B cell (primary cell): ENCODE results near the gene KDM5C. TPM values are rescaled to one million over a fixed set of nuclear protein-coding genes. Genes with fewer than 3 reads are reported as not detected.

Experiments
- ATAC-seq: fragments of 200-7000 bp; cut with Tn5 transposase; one replicate; pipeline ENCODE4 v1.10.0; 2021; ENCODE audit warnings: low read depth, mild to moderate bottlenecking, moderate number of reproducible peaks, moderate library complexity
- CTCF ChIA-PET: fragments of 350-600 bp; sonication (Branson Sonifier 250); formaldehyde crosslinking; loops from one replicate; lab custom pipeline; 2021; ENCODE audit warnings: antibody characterized with exemption, inconsistent platforms; lab: Charles Lee
- POLR2A ChIA-PET: fragments of 350-600 bp; sonication (Branson Sonifier 250); formaldehyde crosslinking; loops from one replicate; lab custom pipeline; 2021; ENCODE audit warnings: antibody characterized with exemption; lab: Charles Lee
- DNase-seq: peaks from one replicate; pipeline ENCODE4 v3.0.0; 2013
- H2AFZ ChIP-seq: 2 replicates; pipeline ENCODE4 v1.6.1; 2012; ENCODE audit warnings: mild to moderate bottlenecking, low read depth, low read length; ENCODE audit not compliant: insufficient read depth, poor library complexity, severe bottlenecking
- H3K27ac ChIP-seq, 2 donors: 1 replicate in 1 of 2; 2 replicates in 1 of 2; pipeline ENCODE4 v1.5.1; 2012 to 2013; ENCODE audit warnings: low read length in 2 of 2, mild to moderate bottlenecking in 2 of 2, moderate library complexity in 1 of 2
- H3K27me3 ChIP-seq, 4 experiments: fragments of 200-600 bp in 1 of 4; sonication (generic) in 1 of 4; replicated peaks in 1 of 4; 1 replicate in 2 of 4; 2 replicates in 2 of 4; pipeline versions ENCODE4 v1.6.1 to v1.7.0; 2013 to 2016; ENCODE audit warnings: low read length in 3 of 4, mild to moderate bottlenecking in 2 of 4, mixed read lengths in 1 of 4, moderate library complexity in 1 of 4; ENCODE audit not compliant: insufficient read depth in 4 of 4, control insufficient read depth in 3 of 4; ENCODE audit errors: control extremely low read depth in 1 of 4
- H3K36me3 ChIP-seq, 2 experiments: replicated peaks in 1 of 2; 1 replicate in 1 of 2; 2 replicates in 1 of 2; pipeline versions ENCODE4 v1.6.1 to v1.7.1; 2013; ENCODE audit warnings: low read length in 1 of 2; ENCODE audit not compliant: insufficient read depth in 2 of 2, control insufficient read depth in 1 of 2; ENCODE audit errors: control extremely low read depth in 1 of 2, extremely low read depth in 1 of 2
- H3K4me1 ChIP-seq, 2 donors: fragments of 200-600 bp in 1 of 2; sonication (generic) in 1 of 2; 1 replicate in 1 of 2; 2 replicates in 1 of 2; pipeline versions ENCODE4 v1.5.1 to v1.6.1; 2013 to 2017; ENCODE audit warnings: low read length in 2 of 2; ENCODE audit not compliant: control insufficient read depth in 2 of 2, insufficient read depth in 2 of 2
- H3K4me2 ChIP-seq: replicated peaks from 2 replicates; pipeline ENCODE3; 2012; ENCODE audit warnings: mild to moderate bottlenecking, low read depth, low read length; ENCODE audit not compliant: poor library complexity, severe bottlenecking
- H3K4me3 ChIP-seq, 5 experiments: fragments of 200-600 bp in 1 of 5; sonication (generic) in 1 of 5; 1 replicate in 3 of 5; 2 replicates in 2 of 5; pipeline versions ENCODE4 v1.5.1 to v1.7.0; 2011 to 2016; ENCODE audit warnings: low read length in 4 of 5, mild to moderate bottlenecking in 4 of 5, low read depth in 2 of 5, control low read depth in 1 of 5, moderate library complexity in 1 of 5; ENCODE audit not compliant: insufficient read depth in 1 of 5; ENCODE audit errors: control extremely low read depth in 1 of 5, extremely low read depth in 1 of 5
- H3K79me2 ChIP-seq: fragments of 200-600 bp; sonication (generic); one replicate; pipeline ENCODE4 v1.6.0; 2016; ENCODE audit warnings: low read length; ENCODE audit not compliant: control insufficient read depth, insufficient read depth
- H3K9ac ChIP-seq: fragments of 200-600 bp; sonication (generic); 2 replicates; pipeline ENCODE4 v1.6.1; 2017; ENCODE audit warnings: mild to moderate bottlenecking, low read length, moderate library complexity
- H3K9me3 ChIP-seq, 3 donors: one replicate each; pipeline versions ENCODE4 v1.6.1 to v1.7.1; 2013; ENCODE audit warnings: low read length in 2 of 3; ENCODE audit not compliant: control insufficient read depth in 2 of 3, insufficient read depth in 1 of 3; ENCODE audit errors: control extremely low read depth in 1 of 3
- H4K20me1 ChIP-seq: 2 replicates; pipeline ENCODE4 v1.6.0; 2012; ENCODE audit warnings: mild to moderate bottlenecking, low read length; ENCODE audit not compliant: insufficient read depth, control insufficient read depth, poor library complexity, severe bottlenecking
- H3K27ac Mint-ChIP-seq: one replicate; pipeline ENCODE4 v1.8.0; 2021; ENCODE audit warnings: mixed read lengths
- H3K27me3 Mint-ChIP-seq: one replicate; pipeline ENCODE4 v1.8.0; 2021; ENCODE audit warnings: mixed read lengths
- H3K4me1 Mint-ChIP-seq: one replicate; pipeline ENCODE4 v1.8.0; 2021; ENCODE audit warnings: mixed read lengths
- H3K4me3 Mint-ChIP-seq: one replicate; pipeline ENCODE4 v1.8.0; 2021; ENCODE audit warnings: mixed read lengths
- H3K9me3 Mint-ChIP-seq: one replicate; pipeline ENCODE4 v1.8.0; 2022; ENCODE audit warnings: mixed read lengths; ENCODE audit not compliant: insufficient read depth
- EZH2 ChIP-seq: IDR thresholded peaks from 2 replicates; pipeline ENCODE4 v1.6.1; 2012; ENCODE audit warnings: borderline replicate concordance, low read depth, mild to moderate bottlenecking, moderate library complexity, low read length; ENCODE audit not compliant: insufficient read depth, poor library complexity, severe bottlenecking
- WGBS: methylation state at CpG from one replicate; pipeline ENCODE4 v1.1.5; 2013; ENCODE audit warnings: missing lambda C conversion rate; ENCODE audit not compliant: insufficient coverage; 5-methylcytosine and 5-hydroxymethylcytosine counted together
- intact Hi-C: fragments of 100-400 bp; cut with micrococcal nuclease; formaldehyde crosslinking; loops from one replicate; pipeline ENCODE4 v1.10.0; 2022
- polyA plus RNA-seq: library from polyadenylated mRNA; depleted of rRNA; stranded (reverse); fragments of >200 nt; gene quantifications from 2 replicates; pipeline ENCODE4 v1.2.3, GENCODE V29; 2012
- total RNA-seq, 2 donors: library from RNA; stranded (reverse); fragments of 120-200 nt in 1 of 2; gene quantifications; 1 replicate in 1 of 2; 2 replicates in 1 of 2; pipeline versions ENCODE4 v1.2.3 to v1.2.4, GENCODE V29; 2013 to 2022
- TF ChIP-seq, protein P1 (sequence below): fragments of 200-600 bp; IDR thresholded peaks from one replicate; pipeline ENCODE4 v1.8.0; 2022; ENCODE audit warnings: antibody characterized with exemption, mild to moderate bottlenecking

The KDM5C gene
- total and polyA plus RNA-seq, 2 donors (not counting 1 experiment from before 2014, with no cell fraction given), result 116 to 138 TPM

DNA sequence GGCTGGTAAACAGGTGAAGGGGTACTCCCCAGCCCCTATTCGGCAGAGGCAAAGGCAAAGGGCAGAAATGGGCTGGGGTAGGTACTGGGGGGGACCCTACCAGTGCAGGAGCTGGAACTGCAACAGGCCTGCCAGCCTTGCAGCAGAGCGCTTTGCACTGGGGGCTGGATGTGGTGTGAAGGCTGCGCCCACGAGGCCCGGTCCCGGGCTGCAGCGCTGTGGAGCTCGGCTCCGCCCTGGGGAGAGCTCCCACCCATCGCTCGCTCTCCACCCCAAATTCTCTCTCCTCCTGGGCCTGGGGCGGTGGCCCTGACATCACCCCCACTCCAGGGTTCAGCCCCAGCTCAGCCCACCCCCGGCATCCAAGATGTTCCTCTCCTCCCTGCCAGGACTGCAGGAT is 32.2 kb upstream of the KDM5C start:
- no peaks in the 10 kb centered on the region for H3K79me2 ChIP-seq
- TF ChIP-seq EZH2, result no peak
- TF ChIP-seq, protein P1, sequence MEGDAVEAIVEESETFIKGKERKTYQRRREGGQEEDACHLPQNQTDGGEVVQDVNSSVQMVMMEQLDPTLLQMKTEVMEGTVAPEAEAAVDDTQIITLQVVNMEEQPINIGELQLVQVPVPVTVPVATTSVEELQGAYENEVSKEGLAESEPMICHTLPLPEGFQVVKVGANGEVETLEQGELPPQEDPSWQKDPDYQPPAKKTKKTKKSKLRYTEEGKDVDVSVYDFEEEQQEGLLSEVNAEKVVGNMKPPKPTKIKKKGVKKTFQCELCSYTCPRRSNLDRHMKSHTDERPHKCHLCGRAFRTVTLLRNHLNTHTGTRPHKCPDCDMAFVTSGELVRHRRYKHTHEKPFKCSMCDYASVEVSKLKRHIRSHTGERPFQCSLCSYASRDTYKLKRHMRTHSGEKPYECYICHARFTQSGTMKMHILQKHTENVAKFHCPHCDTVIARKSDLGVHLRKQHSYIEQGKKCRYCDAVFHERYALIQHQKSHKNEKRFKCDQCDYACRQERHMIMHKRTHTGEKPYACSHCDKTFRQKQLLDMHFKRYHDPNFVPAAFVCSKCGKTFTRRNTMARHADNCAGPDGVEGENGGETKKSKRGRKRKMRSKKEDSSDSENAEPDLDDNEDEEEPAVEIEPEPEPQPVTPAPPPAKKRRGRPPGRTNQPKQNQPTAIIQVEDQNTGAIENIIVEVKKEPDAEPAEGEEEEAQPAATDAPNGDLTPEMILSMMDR, result no peak

DNA sequence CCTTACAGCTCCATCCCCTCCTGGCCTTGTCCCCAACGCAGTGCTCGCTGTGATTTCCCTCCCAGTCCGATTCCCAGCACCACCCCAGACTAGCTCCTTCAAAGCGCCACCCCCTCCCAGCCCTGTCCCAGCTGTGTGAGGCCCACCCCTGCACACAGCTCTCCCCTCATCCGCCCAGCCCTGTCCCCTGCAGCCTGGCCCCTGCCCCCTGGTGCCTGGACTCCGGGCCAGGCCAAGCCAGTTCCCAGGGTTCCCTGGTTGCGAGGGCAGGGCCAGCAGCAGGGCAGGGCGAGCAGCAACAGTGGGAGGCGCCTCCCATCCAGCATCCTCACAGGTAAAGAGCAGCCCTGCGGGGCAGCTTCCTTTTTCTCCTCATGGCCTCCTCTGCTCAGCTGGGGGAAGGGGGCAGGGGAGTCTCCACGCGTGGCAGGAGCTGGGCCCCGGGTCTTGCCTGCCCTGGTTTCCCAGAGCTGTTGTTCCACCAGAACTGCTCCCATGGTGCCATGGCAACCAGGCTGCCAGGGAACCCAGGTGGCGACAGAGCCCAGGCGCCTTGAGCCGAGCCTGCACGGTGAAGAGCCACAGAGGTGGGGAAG is 31.5 kb upstream of the KDM5C start:
- H3K4me3 ChIP-seq, result no peak overlapping the region
- CTCF ChIA-PET, result no interaction called here
- no peaks in the 10 kb centered on the region for H3K9me3 ChIP-seq
- Mint-ChIP-seq H3K4me1 (peaks cover 2% of the 10 kb centered on the region), H3K9me3 (no peaks in the 10 kb centered on the region), H3K4me3 (no peak overlapping the region), H3K27ac (no peak overlapping the region), H3K27me3 (peaks cover 4% of the 10 kb centered on the region)
- ATAC-seq, result no peak
- no peaks in the 10 kb centered on the region for H3K27me3 ChIP-seq
- TF ChIP-seq EZH2, result no peak
- H3K36me3 ChIP-seq, result no peaks in the 10 kb centered on the region
- no peak for DNase-seq
- no peaks in the 10 kb centered on the region for H3K79me2 ChIP-seq
- intact Hi-C loops, result no loop called here
- H3K4me1 ChIP-seq, result no peaks in the 10 kb centered on the region
- no peak overlapping the region for H2AFZ ChIP-seq
- no peak overlapping the region for H3K4me2 ChIP-seq
- H3K27ac ChIP-seq, result no peak overlapping the region
- no peaks in the 10 kb centered on the region for H4K20me1 ChIP-seq
- WGBS, result 93% methylated on average over 10 of the region's 17 CpGs
- no peak overlapping the region for H3K9ac ChIP-seq
- POLR2A ChIA-PET, result no interaction called here

More for the DNA sequence above, 32.2 kb upstream of the KDM5C start:
- no peaks in the 10 kb centered on the region for H3K9me3 Mint-ChIP-seq
- DNase-seq, result no peak
- CTCF ChIA-PET, result no interaction called here
- H3K27me3 ChIP-seq, result no peaks in the 10 kb centered on the region
- no peaks in the 10 kb centered on the region for H3K4me1 ChIP-seq
- ATAC-seq, result no peak
- no peak overlapping the region for H3K4me3 Mint-ChIP-seq
- H3K4me3 ChIP-seq, result no peak overlapping the region
- no peaks in the 10 kb centered on the region for H3K36me3 ChIP-seq
- no peak overlapping the region for H3K27ac Mint-ChIP-seq
- H3K9ac ChIP-seq, result no peak overlapping the region
- H3K27ac ChIP-seq, result no peak overlapping the region
- intact Hi-C loops, result no loop called here
- H3K4me1 Mint-ChIP-seq, result peaks cover 6% of the 10 kb centered on the region
- 99% methylated on average over 6 of the region's 13 CpGs for WGBS
- no peak overlapping the region for H2AFZ ChIP-seq
- H4K20me1 ChIP-seq, result no peaks in the 10 kb centered on the region
- H3K4me2 ChIP-seq, result no peak overlapping the region
- H3K27me3 Mint-ChIP-seq, result peaks cover 5% of the 10 kb centered on the region
- POLR2A ChIA-PET, result no interaction called here
- no peaks in the 10 kb centered on the region for H3K9me3 ChIP-seq
